Neural progenitor cell (in vitro differentiated cells): ENCODE results near the gene SPATA24.

Experiments used
- CTCF ChIP-seq: fragments of 200-600 bp; sonication (generic); IDR thresholded peaks from 2 replicates; pipeline ENCODE4 v1.5.1; 2017; ENCODE audit warnings: antibody characterized with exemption, mild to moderate bottlenecking
- EZH2 ChIP-seq: fragments of 200-600 bp; sonication (generic); IDR thresholded peaks from 2 replicates; pipeline ENCODE4 v1.6.1; 2017; ENCODE audit warnings: antibody characterized with exemption, mild to moderate bottlenecking, moderate library complexity
- EZH2phosphoT487 ChIP-seq: fragments of 200-600 bp; sonication (generic); IDR thresholded peaks from 2 replicates; pipeline ENCODE4 v1.6.1; 2017; ENCODE audit warnings: antibody characterized with exemption

GRCh38 chr5:139397921-139398320 lies 6.0 kb downstream of the SPATA24 start:
- TF ChIP-seq CTCF (no peak), EZH2 (no peak), EZH2phosphoT487 (no peak)
